Fibroblast of mammary gland (primary cell): ENCODE data around the gene STAT5A.

Experiments used
- DNase-seq: peaks from one replicate; pipeline ENCODE4 v3.0.0-alpha.2; 2010; ENCODE audit warnings: low read depth
- H3K4me3 ChIP-seq: 2 replicates; pipeline ENCODE4 v1.5.1; 2011; ENCODE audit warnings: low read depth, mild to moderate bottlenecking, low read length, moderate library complexity; ENCODE audit not compliant: control insufficient read depth
- TF ChIP-seq, protein P1 (sequence below): conservative IDR thresholded peaks from 2 replicates; pipeline ENCODE4 v1.5.1; 2011; ENCODE audit warnings: low read depth, low read length, inconsistent platforms; ENCODE audit not compliant: control insufficient read depth, insufficient read depth

Gene STAT5A

DNA sequence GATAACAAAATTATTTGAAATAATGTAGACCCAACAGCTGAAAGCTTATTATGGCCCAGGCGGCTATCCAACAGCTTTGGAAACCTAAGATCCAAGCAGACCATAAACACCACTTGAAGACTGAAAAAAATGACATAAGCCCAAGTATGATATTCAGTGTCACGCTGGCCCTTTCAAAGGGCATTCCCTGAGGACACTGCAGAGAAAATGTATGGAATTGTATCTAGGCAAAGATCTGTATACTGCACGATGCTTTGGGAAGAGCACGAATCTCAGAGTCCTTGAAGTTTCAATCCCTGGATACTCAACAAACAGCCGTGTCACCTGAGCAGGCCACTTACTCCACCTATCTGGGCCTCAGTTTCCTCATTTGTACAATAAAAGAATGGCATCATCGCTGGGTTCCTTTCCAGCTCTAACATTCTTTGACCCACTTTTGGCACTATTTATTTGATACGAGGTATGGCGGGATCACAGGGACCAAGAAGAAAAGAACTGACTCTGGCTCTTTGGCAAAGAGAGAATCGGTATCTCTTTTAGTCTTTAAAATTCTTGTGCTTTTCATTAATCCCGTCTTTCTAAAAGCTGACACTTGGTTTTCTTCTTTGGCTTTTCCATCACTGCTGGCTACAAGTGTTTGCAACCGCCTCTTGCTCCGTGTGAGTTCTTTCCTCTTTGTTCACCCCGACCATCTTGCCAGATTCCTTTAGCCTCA, 13.3 kb upstream of the STAT5A start:
- H3K4me3 ChIP-seq = peak overlapping the region; percentile 69
- TF ChIP-seq, protein P1, sequence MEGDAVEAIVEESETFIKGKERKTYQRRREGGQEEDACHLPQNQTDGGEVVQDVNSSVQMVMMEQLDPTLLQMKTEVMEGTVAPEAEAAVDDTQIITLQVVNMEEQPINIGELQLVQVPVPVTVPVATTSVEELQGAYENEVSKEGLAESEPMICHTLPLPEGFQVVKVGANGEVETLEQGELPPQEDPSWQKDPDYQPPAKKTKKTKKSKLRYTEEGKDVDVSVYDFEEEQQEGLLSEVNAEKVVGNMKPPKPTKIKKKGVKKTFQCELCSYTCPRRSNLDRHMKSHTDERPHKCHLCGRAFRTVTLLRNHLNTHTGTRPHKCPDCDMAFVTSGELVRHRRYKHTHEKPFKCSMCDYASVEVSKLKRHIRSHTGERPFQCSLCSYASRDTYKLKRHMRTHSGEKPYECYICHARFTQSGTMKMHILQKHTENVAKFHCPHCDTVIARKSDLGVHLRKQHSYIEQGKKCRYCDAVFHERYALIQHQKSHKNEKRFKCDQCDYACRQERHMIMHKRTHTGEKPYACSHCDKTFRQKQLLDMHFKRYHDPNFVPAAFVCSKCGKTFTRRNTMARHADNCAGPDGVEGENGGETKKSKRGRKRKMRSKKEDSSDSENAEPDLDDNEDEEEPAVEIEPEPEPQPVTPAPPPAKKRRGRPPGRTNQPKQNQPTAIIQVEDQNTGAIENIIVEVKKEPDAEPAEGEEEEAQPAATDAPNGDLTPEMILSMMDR = no peak
- DNase-seq = peak; percentile 19

DNA sequence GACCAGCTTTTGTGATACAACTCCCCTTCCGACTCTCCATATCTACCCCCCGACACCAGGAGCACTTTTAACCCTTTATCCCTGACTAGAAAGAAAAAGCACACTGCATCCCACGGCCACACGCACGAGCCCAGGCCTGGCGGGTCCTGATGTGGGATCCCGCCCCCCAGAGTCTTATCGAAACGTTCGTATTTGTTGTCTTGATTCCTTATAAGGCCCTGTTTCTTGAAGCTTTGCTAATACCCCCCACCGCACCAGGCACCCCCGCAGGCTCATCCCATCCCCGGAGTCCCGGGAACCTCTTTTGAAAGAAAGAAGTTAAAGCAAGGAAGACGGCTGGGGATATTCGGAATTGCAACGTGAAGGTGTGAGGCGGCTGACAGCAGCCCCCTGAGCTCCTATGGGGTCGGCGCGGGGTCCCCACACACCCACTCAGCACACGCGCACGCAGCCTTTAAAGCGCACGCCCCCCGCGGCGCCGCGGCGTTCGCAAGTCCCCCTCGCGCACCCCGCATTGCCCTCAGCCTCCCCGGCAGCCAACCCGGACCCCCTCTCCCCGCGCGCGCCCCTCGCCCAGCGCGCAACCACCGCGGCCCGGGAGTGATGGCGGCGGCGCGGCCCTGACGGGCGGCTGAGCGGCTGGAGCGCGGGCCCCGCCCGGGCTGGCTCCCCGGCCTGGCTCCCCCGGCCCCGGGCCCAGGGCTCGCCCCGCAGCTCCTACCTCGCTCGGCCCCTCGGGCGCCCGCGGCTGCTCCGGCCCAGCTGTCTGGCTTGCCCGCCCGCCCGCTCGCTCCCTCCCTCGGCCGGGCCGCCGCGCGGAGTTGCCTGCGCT, 12.6 kb upstream of the STAT5A start:
- H3K4me3 ChIP-seq = peak overlapping the region; percentile 69
- no peak for DNase-seq
- TF ChIP-seq, protein P1 = no peak

DNA sequence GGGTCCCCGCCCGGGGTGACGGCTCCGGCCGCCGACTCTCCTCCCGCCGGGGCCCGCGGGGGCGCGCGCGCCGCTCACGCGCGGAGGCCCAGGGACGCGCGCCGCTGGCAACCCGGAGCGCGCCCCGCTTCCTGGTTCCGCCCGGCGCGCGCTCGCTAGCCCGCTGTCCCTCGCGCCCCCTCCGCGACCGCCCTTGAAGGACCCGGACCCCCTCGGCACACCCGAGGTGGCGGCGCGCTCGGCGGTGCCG, 12.0 kb upstream of the STAT5A start, which contains the start of gene STAT5B:
TSS of gene STAT5B (minus strand) at position 33 of the 250 bp plus-strand sequence. CDS start 44,264 bp downstream, outside the sequence.
- H3K4me3 ChIP-seq = peak within 1 kb of the TSS; percentile 69
- TF ChIP-seq, protein P1 = no peak

DNA sequence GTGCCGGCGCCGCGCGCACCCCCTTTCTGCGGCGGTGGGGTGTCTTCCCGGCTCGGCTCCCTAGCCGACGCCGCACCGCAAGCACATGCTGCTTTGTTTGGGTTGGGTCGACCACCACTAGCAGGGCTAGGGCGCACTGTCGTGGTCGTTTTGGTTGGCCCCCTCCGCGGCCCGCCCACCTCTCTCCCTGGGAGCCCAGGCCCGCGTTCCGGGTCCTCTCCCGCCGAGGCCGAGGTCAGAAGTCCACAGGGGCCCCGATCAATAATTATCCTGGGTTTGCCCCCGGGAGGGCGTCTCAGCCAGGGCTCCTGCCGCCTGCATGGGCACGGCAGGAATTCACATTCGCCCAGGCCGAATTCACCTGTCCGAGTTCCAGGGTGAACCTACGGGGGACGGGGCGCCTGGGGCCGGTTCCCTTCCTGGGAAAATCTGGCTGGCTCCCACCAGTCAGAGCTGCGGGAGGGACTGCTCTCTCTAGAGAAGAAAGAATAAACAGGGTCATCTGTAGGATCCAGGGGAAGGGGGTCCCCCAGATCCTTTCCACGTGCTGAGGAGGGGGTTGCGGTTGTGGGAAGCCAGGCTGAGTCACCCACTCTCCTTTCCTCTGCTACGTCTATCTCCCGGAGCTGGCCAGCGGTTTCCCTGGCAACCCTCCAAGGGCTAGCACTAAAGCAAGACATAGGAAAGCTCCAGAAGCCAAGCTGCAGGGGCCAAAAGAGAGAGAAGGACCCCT, 11.5 kb upstream of the STAT5A start:
- peak; percentile 84 for DNase-seq
- TF ChIP-seq, protein P1 = no peak
- peak overlapping the region; percentile 59 for H3K4me3 ChIP-seq

More for the DNA sequence above, 12.0 kb upstream of the STAT5A start, which contains the start of gene STAT5B:
- DNase-seq = peak; percentile 50

DNA sequence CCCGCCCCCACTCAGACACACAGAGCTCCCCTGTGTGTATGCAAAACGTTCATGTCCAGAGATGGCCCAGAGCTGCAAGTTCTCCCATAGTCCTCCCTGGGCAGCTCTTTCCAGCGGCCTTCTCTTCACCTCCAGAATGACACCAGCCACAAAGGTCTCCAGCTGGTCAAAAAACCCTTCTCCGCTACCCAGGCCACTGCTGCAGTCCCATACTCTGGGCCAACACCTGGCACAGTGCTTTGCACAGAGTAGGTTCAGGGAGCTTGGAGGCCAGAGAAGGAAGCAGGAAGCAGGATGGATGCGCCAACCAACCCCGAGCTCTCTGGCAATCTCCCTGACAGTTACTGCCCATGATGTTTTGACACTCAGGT, 11.0 kb upstream of the STAT5A start:
- TF ChIP-seq, protein P1 = no peak
- no peak overlapping the region for H3K4me3 ChIP-seq
- DNase-seq = no peak

DNA sequence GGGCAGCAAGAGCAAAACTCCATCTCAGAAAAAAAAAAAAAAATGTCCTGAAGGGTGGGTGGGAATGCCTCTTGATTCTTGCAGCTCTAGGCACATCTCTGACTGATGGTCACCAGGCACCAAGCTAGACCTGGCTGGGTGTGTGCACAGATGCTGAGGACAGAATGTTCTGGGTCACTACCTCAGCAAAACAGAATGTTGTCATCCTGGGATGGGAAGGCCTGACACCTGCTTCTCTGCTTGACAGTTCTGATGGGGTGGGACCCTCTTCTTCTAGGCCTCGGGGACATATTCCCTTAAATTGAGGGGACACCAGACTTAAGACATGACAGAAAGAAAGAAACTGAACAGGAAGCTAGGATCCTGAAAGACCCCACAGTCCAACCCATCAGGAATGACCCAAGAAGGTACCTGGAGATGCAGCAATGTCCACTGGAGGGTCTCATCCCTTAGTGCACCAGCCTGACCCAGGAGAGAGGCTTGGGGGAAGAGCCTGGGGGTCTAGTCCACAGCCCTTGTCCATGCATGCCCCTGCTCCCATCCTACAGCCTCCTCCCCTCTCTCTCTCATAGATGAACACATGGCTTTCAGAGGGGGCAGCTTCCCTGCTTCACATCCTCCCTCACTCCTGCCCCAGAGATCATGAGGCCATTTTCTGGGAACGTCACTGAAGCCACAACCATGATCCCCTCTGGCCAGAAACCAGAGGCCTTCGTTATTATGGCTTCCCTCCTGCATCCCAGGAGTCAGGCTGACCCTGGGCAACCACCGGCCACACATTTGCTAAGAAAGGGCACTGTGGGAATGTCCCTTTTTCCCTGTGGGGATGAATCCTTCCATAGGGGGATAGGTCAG, 8.3 kb upstream of the STAT5A start:
- H3K4me3 ChIP-seq = no peak overlapping the region
- TF ChIP-seq, protein P1 = no peak
- no peak for DNase-seq
